ENCODE results near the gene FBLIM1.

The FBLIM1 gene

DNA sequence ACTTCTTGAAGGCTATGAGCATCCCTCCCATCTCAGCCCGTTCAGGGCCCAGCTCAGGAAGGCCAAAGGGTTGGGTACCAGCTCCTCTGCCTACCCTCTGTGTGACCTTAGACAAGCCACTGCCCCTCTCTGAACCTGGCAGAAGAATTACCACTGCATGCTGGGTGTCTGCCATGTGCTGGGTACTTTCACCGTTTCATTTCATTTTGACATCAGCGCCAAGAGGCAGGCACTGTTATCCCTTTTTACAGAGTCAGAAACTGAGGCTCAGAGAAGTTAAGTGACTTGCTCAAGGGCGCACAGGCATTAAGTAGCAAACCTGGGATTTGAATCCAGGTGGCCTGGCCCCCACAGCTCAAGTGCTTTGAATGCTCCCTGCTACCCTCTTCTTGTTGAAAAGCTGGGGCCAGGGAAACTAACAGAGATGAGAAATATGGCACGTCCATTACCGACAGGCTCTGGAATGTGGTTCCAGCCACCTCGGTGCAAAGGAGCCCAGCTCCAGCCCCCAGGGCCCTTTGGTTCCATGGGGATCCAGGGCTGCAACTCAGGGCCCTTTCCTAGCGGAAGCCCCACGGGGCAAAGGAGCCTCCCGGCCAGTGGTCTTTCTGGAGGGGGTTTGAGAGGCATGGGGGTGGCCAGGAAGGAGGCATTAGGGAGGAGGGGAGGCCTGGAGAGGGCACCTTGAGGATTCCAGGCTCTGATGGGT lies 9.8 kb upstream of the FBLIM1 start:
- no peak for DNase-seq

DNA sequence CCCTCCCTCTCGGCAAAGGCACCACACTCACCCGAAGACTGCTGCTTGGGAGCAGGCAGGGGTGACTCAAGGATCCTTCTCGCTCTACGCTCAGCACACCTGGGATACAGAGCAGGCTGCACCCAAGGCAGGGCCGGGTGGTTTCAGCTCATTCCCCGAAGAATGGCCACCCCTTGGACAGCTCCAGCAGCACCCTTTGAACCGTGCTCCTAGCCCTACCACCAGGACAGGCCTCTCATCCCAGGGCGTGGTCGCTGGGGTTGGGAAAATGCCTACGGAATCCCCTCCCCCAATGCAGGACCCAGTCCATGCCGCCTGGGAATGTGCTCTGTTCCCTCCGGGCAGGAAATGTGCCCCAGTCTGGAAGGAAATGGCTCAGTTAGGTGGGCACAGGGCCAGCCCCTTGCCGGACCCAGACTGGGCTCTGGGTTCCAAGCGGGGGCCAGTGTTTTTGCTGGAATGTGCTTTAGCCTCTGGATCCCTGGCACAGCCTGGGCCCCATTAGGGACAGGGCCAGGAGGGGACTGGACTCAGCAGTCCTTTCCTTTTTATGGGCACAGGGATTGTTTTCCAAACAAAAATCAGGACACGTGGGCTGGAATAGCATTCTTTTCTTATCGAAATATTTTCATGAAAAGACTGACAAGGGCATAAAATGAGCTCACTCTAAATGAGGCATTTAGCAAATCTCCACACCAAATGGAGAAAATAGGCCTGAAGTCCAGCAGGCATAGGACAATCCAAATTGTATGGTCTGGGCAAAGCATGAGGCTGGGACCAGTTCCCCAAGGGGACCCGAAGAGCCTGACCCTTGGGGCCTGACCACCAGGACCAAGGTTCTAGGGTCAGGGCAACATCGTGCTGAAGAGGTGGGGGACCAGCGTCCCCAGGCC lies 8.9 kb upstream of the FBLIM1 start:
- no peak for DNase-seq

DNA sequence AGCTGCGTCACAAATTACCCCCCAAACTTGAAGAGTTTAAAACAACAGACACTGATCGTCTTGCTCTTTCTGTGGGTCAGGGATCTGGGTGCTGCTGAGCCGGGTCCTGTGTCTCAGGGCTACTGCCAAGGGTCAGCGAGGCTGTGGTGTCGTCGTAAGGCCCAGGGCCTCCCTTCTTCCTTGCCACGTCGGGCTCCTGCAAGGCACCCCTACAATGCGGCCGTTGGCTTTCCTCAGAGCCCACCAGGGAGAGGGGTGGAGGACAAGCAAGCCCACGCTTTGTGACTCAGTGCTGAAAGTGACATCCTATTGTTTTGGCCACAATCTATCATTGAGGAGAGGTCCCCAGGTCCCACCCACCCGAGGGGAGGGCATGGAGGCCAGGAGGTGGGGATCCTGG lies 7.7 kb upstream of the FBLIM1 start:
- DNase-seq, result no peak

DNA sequence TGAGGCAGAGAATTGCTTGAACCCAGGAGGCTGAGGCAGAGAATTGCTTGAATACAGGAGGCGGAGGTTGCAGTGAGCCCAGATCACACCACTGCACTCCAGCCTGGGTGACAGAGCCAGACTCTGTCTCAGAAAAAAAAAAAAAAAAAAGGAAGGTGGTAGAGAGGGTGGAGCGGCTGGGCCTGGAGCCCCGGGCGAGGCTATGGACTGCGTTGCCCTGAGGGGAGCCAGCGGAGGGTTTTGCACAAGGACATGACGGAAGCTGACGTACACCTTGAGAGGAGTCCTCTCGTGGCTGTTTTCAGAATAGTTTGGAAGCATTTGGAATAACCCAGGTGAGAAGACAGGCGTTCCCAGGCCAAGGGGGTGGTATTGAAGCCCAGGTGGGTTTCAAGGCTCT lies 6.9 kb upstream of the FBLIM1 start:
- DNase-seq, result no peak

DNA sequence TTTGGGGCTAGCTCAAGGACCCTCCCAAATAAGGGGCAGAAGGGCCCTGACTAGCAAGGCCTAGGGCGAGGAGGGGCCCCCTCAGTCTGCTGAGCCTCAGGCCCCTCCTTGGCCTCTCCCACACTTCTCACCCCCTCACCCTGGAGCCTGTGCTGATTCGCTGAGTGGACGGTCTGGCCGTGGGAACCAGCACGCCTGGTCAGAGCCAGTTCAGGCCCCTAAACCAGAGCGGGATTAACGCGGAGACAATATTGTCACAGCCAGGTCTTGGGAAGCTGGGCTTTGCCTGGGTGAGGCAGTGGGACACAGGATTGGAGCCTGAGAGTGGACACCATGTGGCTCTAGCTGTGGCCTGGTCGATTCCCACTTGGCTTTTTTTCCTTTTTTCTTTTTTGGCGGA lies 4.8 kb upstream of the FBLIM1 start:
- no peak for DNase-seq

DNA sequence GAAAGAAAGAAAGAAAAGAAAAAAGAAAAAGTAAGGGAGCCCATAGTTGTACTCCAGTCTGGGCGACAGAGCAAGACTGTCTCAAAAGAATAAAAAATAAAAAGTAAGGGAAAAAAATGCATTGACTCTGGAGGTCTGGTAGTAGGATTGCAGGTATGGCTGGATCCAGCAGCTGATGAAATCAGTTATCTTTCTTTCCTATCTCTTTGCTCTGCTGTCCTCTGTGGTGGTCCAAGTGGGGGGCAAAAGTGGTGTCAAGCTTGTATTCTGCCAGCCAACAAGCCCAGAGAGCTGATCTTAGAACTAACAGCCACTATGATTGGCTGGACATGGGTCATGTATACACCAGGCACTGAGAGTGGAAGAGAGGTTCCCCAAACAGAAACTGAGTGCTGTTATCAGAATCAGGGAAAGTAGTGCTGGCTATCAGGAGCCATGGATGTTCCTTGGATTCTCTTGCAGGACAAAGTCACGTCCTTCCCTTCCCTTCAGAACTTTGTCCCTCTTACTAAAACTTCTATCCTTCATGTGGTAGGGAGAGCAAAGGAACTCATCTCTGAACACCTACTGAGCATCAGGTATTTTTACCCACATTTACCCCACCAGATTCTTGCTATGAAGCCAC lies 3.5 kb upstream of the FBLIM1 start:
- no peak for DNase-seq

DNA sequence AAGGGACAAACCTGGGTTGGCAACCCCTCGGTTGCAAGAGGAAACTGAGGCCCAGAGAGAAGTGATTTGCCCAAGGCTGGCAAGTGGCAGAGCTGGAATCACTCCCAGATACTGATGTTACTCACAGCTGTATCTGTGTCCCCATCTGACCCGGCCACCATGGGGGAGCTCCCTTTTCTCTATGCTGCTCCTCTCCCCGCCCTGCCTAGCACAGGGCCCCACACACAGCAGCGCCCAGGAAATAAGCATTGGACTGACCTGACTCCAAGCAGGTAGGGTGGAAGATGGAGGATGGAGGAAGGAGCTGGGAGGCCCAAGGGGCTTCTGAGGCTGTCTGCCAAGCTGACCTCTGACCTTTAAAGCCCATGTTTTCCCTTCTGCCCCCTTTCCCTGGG lies 3.0 kb upstream of the FBLIM1 start:
- no peak for DNase-seq

DNA sequence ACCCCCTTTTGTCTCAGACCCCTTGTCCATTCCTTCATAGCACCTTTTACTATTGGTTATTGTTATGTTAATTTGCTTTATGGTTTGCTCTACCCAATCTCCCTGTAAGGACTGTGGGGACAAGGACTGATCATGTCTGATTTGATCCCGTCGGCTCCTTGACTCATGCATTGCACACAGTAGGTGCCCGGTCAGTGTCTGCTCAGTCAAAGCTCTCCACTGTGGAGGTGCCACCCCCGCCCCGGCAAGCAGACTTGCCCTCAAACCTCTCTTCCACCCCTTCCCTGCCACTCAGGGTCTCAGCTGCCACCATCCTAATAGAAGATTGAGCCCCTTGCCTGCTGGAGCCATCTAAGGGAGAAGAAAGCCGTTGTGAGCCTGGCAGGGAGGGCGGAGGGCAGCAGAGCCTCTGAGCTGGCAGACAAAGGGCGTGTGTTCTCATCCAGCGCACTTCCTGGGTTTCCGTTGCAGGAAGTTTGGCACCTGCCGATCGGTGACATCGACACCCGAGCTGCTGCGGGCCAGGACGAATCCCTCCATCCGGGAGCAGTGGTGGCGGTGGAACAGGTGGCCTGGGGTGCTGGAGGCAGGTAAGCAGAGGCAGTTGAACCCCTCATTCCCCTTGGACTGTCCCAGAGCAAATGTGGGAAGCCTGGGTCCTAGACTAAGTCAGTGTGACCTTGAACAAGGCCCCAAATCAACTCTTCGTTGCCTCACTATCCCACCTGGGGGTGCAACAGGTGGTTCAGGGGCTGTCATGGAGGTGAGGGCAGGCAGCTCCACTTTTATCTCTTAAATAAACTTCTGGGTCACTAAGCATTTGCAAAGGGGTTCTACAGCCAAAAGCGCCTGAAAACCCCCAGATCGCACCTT lies 2.2 kb upstream of the FBLIM1 start:
- DNase-seq, result no peak

DNA sequence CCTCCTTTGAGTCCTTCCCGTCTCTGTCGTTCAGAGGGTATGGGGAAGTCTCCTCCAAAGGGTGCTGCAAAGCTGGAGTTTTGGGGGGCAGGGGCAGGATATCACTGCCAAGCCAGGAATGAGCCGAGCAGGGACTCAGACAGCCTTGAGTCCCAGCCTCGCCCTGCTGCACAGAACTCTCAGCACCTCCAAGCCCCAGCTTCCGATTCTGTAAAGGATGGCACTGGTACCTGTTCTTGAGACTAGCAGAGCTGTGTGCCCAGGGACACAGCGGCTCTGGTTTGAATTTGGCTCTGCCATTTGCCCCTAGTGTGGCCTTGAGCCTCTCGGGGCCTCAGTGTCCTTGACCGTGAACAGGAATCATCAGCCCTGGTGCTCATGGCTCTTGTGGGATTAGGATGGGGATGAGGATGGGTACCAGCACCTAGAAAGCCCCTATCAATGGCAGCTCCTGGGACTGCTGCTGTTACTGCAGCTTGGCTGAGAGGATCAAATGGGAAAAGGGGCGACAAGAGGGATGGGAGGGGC lies 1.5 kb upstream of the FBLIM1 start:
- DNase-seq, result no peak

DNA sequence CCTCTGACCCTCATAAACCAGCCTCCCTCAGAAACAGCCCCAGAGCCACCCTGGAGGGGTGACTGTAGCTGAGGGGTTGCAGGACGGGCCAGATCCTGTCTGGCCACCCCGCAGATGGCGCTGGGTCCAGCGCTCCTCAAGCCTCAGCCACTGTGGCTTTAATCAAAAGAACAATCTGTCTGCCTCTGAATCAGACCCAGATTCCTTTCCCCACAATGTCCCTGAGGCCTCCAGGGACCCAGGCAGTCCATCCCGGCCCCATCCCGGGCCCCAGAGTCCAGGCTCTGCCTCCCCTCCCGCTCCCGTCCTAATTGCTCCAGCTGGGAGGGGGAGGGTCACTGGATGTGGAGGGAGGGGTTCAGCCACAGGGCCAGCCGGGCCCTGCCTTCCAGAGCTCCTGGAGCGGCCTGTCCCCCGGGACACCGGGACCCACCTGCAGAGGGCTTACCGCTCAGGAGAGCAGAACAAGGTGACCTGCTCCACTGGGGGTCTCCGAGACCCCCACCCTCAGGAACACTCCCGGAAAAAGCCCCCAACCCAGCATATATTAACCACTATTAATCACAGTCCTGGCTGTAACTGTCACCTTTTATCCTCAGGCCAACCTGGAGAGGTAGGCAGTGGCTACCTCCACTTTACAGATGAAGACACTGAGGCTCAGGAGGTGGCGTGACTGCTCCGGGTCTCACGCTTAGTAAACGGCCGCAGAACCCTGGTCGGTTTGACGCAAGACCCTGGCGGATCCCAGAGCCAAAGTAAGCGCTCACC lies 836 bp upstream of the FBLIM1 start:
- DNase-seq, result no peak

DNA sequence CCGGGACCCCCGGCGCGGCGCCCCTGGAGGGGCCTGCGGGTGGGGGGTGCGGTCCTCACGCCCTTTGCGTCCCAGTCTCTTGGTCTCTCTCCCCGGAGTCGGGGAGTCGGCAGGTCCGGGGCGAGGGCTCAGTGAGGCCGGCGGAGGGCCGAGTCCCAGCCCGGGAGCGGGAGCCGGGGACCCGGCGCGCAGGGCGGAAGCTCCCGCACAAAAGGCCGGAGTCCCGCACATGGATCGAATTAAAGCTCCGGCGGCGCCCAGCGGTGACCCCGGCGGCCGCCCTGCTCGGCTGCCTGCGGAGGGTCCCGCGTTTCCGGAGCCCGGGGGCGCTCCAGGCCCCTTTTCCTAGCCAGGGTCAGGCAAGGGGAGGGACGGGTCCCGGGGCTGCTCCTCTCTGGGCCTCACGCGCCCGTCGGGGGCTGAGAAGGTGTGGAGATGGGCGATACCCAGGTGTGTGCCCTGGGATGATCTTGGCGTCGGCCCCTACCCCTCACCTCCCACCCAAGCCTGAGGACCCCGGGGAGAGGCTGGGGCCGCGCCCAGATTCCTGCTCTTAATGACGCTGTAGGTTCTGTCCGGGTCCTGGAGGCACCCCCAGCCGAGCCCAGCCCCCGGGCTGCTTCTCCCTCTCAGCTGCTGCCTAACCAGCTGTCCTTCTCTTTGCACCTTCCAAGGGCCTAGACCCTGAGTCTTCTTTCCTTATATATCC lies 512 bp downstream of the FBLIM1 start:
- DNase-seq, result no peak

DNA sequence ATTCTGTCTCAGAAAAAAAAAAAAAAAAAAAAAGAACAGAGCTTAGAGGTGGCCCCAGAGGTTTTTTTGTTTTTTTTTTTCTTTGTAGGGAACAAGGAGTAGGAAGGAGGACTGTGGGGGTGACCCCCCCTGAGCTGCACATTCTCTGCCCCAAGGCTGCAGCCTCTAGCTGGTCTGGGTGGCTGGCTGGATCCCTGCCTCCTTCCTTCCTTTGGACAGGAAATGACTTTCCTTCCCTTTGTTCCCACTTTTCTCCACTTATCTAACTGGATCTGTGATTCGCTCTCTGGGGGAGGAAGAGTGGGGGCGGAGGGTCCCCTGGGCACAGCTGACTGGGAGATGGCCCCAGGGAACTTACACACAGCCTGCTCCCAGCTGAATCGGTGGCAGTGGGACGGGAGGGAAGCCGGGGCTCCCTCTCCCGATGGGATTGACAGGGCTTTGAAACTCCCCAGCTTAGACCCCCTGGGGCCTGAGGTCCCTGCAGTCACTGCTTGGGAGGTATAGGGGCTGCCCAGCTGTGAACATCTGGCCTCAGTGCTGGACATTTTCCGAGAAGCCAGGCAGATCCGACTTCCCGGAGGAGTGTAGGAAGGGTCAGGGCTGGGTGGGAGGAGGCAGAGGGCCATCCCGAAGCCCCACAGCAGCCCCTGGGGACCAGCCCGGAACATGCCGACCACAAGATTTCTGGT lies 2.1 kb downstream of the FBLIM1 start:
- no peak for DNase-seq

DNA sequence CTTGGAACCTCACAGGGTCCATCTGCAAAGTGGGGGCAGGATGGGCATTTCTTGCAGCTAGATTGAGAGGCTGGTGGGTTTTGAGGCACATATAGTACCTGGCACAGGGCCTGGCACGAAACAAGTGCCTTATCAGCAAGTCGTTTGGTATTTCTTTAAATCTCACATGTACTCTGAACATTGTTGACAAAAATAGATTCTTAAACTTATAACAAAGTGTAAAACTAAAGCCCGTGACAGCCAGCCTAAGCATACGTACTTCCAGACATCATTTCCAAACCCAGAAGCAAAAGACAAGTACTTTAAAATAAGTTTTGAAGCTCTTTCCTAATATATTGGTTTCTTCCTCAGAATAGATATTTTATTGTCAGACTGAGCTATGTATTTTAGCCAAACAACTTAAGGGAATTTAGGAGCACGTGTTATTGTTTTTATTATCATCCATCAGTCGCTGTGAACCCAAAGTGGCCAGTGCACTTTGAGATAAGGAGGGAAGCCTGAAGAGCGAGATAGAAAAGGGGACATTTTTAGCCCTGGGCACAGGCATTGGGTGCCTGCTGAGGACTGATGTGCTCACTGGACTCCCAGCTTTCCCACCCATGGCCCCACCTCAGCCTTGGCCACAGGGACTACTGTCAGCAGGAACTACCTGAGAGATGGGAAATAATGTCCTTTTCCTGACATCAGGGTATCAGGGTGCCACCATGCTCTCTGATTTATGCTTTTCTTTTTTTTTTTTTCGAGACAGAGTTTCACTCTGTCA lies 3.0 kb downstream of the FBLIM1 start:
- no peak for DNase-seq

DNA sequence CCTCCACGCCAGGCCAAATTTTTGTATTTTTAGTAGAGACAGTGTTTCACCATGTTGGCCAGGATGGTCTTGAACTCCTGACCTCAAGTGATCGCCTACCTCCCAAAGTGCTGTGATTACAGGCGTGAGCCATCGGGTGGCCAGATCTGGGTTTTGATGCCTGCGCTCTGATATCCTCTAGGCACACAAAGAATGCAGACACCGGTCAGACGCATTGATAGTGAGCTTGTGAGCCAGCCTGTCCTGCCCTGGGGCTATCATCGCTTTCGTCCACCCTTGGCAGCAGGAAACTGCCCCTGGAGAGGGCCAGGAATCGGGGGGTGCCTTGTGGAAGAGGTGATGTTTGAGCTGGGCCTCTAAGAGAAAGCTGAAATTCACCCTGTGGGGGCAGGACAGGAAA lies 4.0 kb downstream of the FBLIM1 start:
- no peak for DNase-seq

DNA sequence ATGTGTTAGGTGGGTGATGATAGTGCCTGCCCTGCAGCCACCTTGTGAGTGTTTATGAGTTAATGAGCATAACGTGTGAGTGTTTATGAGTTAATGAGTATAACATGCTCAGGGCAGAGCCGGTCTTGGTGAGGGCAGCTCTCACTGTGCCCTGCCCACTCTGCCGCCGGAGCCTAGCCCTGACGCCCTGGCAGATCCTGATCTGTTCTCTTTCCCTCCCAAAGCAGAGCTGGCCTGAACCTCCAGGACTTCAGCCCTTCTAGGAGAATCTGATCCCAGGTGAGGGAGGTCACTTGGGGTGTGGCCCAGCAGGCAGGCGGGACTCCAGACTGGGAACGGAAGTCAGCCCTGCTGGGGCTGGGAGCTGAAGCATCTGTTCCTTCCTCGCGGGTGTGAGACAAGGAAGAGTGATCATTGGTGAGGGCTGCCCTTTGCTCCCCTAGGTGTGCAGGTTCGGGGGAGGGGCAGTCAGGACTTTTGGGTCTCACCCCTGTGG lies 5.7 kb downstream of the FBLIM1 start:
- no peak for DNase-seq

DNA sequence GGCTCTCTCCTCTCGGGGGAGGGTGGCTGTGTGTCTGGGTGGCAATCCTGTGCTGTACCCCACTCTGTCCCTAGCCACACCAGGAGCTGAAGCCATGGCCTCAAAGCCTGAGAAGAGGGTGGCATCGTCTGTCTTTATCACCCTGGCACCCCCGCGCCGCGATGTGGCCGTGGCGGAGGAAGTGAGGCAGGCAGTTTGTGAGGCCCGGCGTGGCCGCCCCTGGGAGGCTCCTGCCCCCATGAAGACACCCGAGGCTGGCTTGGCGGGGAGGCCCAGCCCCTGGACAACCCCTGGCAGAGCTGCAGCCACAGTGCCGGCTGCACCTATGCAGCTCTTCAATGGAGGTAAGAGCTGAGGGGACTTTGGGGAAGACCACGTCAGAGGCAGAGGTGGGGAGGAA lies 6.3 kb downstream of the FBLIM1 start:
- no peak for DNase-seq

DNA sequence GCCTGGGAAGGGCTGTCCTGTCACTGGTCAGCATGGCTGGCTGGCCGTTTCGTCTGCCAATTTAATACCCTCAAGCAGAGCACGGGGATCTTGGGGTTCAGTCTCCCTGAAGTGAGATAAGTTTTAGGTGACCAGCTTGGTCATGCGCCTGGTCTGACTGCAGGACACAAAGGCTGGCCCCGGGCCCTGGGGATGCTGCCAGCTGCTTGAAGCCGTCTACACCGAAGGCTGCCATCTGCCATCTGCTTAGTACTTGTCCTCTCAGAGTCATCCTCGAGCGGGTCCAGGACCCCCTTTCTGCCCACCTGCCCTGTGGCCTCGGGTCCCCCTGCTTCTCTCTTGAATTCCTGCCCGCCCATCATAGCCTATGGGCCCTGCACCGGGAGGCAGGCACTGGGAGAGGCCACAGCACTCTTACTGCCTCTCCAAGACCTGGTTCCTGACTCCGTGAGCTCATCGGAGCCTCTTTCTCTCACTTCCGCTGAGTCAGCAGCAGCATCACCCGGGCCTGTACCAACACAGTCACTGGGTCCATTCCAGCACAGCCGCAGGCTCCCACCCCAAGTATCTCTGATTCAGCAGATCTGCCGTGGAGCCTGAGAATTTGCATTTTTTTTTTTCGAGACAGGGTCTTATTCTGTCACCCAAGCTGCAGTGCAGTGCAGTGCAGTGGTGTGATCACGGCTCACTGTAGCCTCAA lies 7.0 kb downstream of the FBLIM1 start:
- DNase-seq, result no peak

DNA sequence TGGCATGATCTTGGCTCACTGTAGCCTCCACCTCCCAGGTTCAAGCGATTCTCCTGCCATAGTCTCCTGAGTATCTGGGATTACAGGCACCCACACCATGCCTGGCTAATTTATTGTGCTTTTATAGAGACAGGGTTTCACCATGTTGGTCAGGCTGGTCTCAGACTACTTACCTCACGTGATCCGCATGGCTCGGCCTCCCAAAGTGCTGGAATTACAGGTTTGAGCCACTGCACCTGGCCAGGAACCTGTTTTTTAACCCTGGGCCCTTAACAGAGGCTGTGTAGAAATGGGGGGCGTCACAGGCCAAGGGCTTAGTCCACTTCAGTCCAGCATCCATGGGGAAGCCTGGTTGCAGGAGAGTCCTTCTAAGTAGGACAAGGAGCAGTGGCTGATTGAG lies 9.3 kb downstream of the FBLIM1 start:
- no peak for DNase-seq

DNA sequence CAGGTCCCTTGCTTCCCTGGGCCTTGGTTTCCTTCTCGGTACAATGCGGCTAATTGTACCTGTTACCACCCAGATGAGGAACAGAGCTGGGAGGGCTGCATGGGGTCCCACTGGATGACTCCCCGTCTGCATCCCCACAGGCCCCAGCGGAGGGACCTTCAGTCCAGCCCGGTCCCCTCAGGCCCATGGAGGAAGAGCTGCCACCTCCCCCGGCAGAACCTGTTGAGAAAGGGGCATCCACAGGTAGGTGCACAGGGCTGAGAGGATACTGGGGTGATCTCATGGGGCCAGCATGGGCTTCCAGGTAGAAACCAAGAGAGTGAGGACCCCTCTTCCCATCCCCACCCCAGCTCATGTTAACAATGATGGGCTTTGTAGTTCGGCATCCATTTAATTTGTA lies 9.8 kb downstream of the FBLIM1 start:
- no peak for DNase-seq
